Measurements from ENCODE around the gene CMSS1. TPM values are rescaled to one million over a fixed set of nuclear protein-coding genes. Genes with fewer than 3 reads are reported as not detected.

The CMSS1 gene
- total RNA-seq, 1 experiment from 2014 or later: 86.3 TPM

DNA sequence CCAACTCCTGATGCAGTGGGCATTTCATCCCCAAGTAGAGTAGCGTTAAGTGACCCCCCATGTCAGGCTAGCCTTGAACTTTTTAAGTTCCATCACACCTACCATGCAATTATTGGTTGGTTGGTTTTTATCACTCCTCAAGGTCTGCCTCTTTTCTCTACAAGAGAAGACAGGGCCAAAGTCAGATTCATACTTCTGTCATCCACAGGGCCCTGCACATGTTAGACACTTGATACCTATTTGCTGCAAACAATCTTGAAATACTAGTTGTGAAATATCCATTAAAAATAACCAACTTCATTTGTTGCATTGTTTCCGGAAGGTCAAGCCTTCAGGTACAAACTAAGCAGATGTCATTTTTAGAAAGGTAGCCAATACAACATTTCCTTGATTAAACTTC lies 1.2 kb downstream of the CMSS1 start:
- ChIA-PET CTCF (no interaction called here), POLR2A (no interaction called here)
- BruUV-seq (replicated peaks): no TSS peak
- Histone ChIP-seq H3K27ac (ENCODE audit: low read length) (no peak overlapping the region), H3K4me3 (ENCODE audit: low read depth in 2 of 2, low read length in 2 of 2) (peak overlapping the region; percentile 80 to 89; a peak in 3 of 4 replicates), H3K9me3 (ENCODE audit: control insufficient read depth, insufficient read depth, low read depth, low read length) (no peaks in the 10 kb centered on the region), H3K4me1 (ENCODE audit: control insufficient read depth, insufficient read depth, low read length) (peaks cover 10% of the 10 kb centered on the region; the same call in 1 of the 2 replicates), H3K36me3 (ENCODE audit: control insufficient read depth, insufficient read depth, low read length) (no peaks in the 10 kb centered on the region), H3K27me3 (ENCODE audit: control insufficient read depth, insufficient read depth, low read length) (no peaks in the 10 kb centered on the region; the same call in 1 of the 2 replicates)
- ATAC-seq (no peak), DNase-seq (ENCODE audit: low read depth, low spot score) (no peak)
- in situ Hi-C loops (cut with HindIII; ENCODE audit: low pct_unique_long_range_greater_than_20kb, low sequenced_read_pairs) (no loop called here), intact Hi-C loops (cut with micrococcal nuclease; ENCODE audit: unreplicated experiment) (no loop called here)
- no peak for TF ChIP-seq SIN3A (IDR thresholded peaks at IDR 0.05; ENCODE audit: borderline replicate concordance, insufficient read depth, low read depth, low read length)
- TF ChIP-seq, protein P1, sequence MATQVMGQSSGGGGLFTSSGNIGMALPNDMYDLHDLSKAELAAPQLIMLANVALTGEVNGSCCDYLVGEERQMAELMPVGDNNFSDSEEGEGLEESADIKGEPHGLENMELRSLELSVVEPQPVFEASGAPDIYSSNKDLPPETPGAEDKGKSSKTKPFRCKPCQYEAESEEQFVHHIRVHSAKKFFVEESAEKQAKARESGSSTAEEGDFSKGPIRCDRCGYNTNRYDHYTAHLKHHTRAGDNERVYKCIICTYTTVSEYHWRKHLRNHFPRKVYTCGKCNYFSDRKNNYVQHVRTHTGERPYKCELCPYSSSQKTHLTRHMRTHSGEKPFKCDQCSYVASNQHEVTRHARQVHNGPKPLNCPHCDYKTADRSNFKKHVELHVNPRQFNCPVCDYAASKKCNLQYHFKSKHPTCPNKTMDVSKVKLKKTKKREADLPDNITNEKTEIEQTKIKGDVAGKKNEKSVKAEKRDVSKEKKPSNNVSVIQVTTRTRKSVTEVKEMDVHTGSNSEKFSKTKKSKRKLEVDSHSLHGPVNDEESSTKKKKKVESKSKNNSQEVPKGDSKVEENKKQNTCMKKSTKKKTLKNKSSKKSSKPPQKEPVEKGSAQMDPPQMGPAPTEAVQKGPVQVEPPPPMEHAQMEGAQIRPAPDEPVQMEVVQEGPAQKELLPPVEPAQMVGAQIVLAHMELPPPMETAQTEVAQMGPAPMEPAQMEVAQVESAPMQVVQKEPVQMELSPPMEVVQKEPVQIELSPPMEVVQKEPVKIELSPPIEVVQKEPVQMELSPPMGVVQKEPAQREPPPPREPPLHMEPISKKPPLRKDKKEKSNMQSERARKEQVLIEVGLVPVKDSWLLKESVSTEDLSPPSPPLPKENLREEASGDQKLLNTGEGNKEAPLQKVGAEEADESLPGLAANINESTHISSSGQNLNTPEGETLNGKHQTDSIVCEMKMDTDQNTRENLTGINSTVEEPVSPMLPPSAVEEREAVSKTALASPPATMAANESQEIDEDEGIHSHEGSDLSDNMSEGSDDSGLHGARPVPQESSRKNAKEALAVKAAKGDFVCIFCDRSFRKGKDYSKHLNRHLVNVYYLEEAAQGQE (IDR thresholded peaks at IDR 0.05; ENCODE audit: insufficient read depth in 1 of 2, low read depth in 2 of 2, low read length in 1 of 2): no peak
- TF ChIP-seq, protein P2, sequence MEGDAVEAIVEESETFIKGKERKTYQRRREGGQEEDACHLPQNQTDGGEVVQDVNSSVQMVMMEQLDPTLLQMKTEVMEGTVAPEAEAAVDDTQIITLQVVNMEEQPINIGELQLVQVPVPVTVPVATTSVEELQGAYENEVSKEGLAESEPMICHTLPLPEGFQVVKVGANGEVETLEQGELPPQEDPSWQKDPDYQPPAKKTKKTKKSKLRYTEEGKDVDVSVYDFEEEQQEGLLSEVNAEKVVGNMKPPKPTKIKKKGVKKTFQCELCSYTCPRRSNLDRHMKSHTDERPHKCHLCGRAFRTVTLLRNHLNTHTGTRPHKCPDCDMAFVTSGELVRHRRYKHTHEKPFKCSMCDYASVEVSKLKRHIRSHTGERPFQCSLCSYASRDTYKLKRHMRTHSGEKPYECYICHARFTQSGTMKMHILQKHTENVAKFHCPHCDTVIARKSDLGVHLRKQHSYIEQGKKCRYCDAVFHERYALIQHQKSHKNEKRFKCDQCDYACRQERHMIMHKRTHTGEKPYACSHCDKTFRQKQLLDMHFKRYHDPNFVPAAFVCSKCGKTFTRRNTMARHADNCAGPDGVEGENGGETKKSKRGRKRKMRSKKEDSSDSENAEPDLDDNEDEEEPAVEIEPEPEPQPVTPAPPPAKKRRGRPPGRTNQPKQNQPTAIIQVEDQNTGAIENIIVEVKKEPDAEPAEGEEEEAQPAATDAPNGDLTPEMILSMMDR (IDR thresholded peaks at IDR 0.05): no peak
- no peak for TF ChIP-seq TCF7L2 (IDR thresholded peaks at IDR 0.05; ENCODE audit: low read depth, low read length)

DNA sequence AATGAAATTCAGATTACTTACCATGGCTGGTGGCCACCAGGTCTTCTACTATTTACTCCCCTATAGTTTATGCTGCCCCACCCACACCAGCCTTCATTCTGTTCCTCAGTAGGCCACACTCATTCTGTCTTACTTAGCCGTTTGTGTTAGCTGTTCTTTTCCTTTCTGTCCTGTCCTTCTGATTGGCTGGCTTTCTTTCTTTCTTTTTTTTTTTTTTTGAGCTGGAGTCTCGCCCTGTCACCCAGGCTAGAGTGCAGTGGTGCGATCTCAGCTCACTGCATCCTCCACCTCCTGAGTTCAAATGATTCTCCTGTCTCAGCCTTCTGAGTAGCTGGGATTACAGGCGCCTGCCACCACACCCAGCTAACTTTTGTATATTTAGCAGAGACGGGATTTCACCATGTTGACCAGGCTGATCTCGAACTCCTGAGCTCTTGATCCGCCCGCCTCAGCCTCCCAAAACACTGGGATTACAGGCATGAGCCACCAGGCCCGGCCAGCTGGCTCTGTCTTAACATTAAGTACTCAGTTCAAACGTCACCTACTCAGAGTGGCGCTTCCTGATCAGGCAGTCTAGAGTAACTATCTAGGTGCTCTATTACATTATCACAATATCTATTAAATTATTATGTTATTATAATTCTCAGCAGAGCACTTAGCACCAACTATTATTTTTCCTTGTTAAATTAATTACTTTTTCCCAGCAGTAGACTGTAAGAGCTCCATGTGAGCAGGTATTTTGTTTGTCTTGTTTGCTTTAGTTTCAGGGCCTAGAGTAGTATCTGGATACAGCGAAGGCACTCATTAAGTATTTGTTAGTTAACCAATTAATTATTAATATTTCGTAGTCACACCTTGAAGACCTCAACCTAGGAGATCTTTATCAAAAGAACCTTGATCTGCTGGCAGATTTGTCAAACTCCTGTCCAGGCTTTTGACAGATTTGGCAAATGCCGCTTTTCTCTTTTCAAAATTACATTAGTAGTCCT lies 6.4 kb downstream of the CMSS1 start:
- in situ Hi-C loops (cut with HindIII; ENCODE audit: low pct_unique_long_range_greater_than_20kb, low sequenced_read_pairs): no loop called here
- Histone ChIP-seq H3K4me3 (ENCODE audit: low read depth in 2 of 2, low read length in 2 of 2) (0 out of 4 replicates have a peak overlapping the region, but pooled peaks of 1 of the 2 experiments have one; percentile 7), H3K4me1 (ENCODE audit: control insufficient read depth, insufficient read depth, low read length) (peaks cover 19% of the 10 kb centered on the region; the same call in 1 of the 2 replicates), H3K36me3 (ENCODE audit: control insufficient read depth, insufficient read depth, low read length) (no peaks in the 10 kb centered on the region), H3K9me3 (ENCODE audit: control insufficient read depth, insufficient read depth, low read depth, low read length) (no peaks in the 10 kb centered on the region), H3K27me3 (ENCODE audit: control insufficient read depth, insufficient read depth, low read length) (no peaks in the 10 kb centered on the region), H3K27ac (ENCODE audit: low read length) (peak overlapping the region; percentile 26; the same call in 1 of the 2 replicates)
- TF ChIP-seq, protein P2 (IDR thresholded peaks at IDR 0.05): no peak
- TF ChIP-seq TCF7L2 (IDR thresholded peaks at IDR 0.05; ENCODE audit: low read depth, low read length) (no peak), POLR2AphosphoS5 (IDR thresholded peaks at IDR 0.05; ENCODE audit: low read depth, low read length) (no peak), SIN3A (IDR thresholded peaks at IDR 0.05; ENCODE audit: borderline replicate concordance, insufficient read depth, low read depth, low read length) (no peak)
- TF ChIP-seq, protein P1 (IDR thresholded peaks at IDR 0.05; ENCODE audit: insufficient read depth in 1 of 2, low read depth in 2 of 2, low read length in 1 of 2): no peak
- POLR2A ChIA-PET: no interaction called here
- ATAC-seq (peak; percentile 68), DNase-seq (ENCODE audit: low read depth, low spot score) (no peak)
- intact Hi-C loops (cut with micrococcal nuclease; ENCODE audit: unreplicated experiment): no loop called here
- BruUV-seq (replicated peaks): no TSS peak
- CTCF ChIA-PET: interaction anchor here (0.8 to 1.1 kb wide), 3 partner anchors 8 to 20 kb away, joined by 3 to 5 read pairs (median 5); no protein-coding TSS in a partner anchor
